WERI-Rb-1 (cell line): Measurements from ENCODE around the gene EPB41L5.
"Not testable (repeated sequence)": the region's sequence is repeated elsewhere in the genome, so short reads cannot be mapped to it uniquely, and the experiment has no call there.

ENCODE experiments used
- DNase-seq: peaks from one replicate; pipeline ENCODE4 v3.0.0-alpha.2; 2020
- H3K27ac ChIP-seq: fragments of 250-450 bp; sonication (Bioruptor Pico); 2 replicates; pipeline ENCODE4 v1.5.1; 2020; ENCODE audit warnings: mild to moderate bottlenecking, moderate library complexity
- H3K27me3 ChIP-seq: fragments of 250-450 bp; sonication (Bioruptor Pico); 2 replicates; pipeline ENCODE4 v1.5.1; 2021; ENCODE audit warnings: mild to moderate bottlenecking, low read depth, moderate library complexity; ENCODE audit not compliant: insufficient read depth, severe bottlenecking
- H3K36me3 ChIP-seq: fragments of 250-450 bp; sonication (Bioruptor Pico); 2 replicates; pipeline ENCODE4 v1.5.1; 2020; ENCODE audit warnings: mild to moderate bottlenecking, moderate library complexity
- H3K4me3 ChIP-seq: 2 replicates; pipeline ENCODE4 v1.5.1; 2011; ENCODE audit warnings: low read depth, mild to moderate bottlenecking, control low read depth, low read length
- H3K9me3 ChIP-seq: fragments of 250-450 bp; sonication (Bioruptor Pico); 2 replicates; pipeline ENCODE4 v1.5.1; 2021; ENCODE audit warnings: mild to moderate bottlenecking, moderate library complexity; ENCODE audit not compliant: severe bottlenecking
- CTCF ChIP-seq: IDR thresholded peaks from 2 replicates; pipeline ENCODE4 v1.5.1; 2011; ENCODE audit warnings: low read depth, mild to moderate bottlenecking, control low read depth, inconsistent platforms, low read length

The EPB41L5 gene

GRCh38 chr2:120142528-120143219 is 129.8 kb downstream of the EPB41L5 start:
- no peak for TF ChIP-seq CTCF
- Histone ChIP-seq H3K9me3 (no peaks in the 10 kb centered on the region), H3K27ac (no peak overlapping the region), H3K4me3 (no peak overlapping the region), H3K27me3 (no peaks in the 10 kb centered on the region), H3K36me3 (peaks cover 5% of the 10 kb centered on the region)
- no peak for DNase-seq

GRCh38 chr2:120148229-120148628 is 135.4 kb downstream of the EPB41L5 start:
- H3K4me3 ChIP-seq: no peak overlapping the region
- DNase-seq: no peak
- H3K27ac ChIP-seq: no peak overlapping the region
- TF ChIP-seq CTCF: no peak
- no peaks in the 10 kb centered on the region for H3K9me3 ChIP-seq
- no peaks in the 10 kb centered on the region for H3K27me3 ChIP-seq
- H3K36me3 ChIP-seq: peaks cover 14% of the 10 kb centered on the region

DNA sequence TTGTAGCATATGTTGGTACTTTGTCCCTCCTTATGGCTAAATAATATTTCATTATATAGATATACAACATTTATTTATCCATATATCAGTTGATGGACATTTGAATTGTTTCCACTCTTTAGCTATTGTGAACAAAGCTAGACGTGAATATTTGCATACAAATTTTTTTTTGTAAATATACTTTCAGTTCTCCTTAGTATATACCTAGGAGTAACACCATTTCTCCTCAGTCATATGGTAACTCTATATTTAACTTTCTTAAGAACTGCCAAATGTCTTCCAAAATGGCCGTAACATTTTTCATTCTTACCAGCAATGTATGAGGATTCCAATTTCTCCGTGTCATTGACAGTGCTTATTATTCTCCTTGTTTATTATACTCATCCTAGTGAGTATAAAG is 135.8 kb downstream of the EPB41L5 start:
- TF ChIP-seq CTCF: no peak
- DNase-seq: no peak
- no peaks in the 10 kb centered on the region for H3K9me3 ChIP-seq
- no peak overlapping the region for H3K4me3 ChIP-seq
- H3K27me3 ChIP-seq: no peaks in the 10 kb centered on the region
- H3K27ac ChIP-seq: no peak overlapping the region
- peaks cover 14% of the 10 kb centered on the region for H3K36me3 ChIP-seq

DNA sequence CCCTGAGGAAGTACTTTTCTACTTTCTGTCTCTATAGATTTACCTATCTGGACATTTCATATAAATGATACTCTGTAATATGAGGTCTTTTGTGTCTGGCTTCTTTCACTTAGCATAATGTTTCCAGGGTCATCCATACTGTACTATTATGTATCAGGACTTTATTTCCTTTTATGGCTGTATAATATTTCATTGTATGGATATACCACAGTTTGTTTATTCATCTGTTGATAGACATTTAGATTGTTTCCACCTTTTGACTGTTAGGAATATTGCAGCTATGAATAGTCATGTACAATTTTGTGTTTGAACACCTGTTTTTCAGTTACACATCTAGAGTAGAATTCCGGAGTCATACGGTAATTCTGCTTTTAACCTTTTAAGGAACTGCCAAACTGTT is 136.5 kb downstream of the EPB41L5 start:
- Histone ChIP-seq H3K27me3 (no peaks in the 10 kb centered on the region), H3K4me3 (no peak overlapping the region), H3K9me3 (no peaks in the 10 kb centered on the region), H3K36me3 (peaks cover 14% of the 10 kb centered on the region), H3K27ac (no peak overlapping the region)
- no peak for DNase-seq
- TF ChIP-seq CTCF: no peak

GRCh38 chr2:120150040-120150482 is 137.2 kb downstream of the EPB41L5 start:
- no peak overlapping the region for H3K27ac ChIP-seq
- H3K36me3 ChIP-seq: peaks cover 16% of the 10 kb centered on the region
- H3K4me3 ChIP-seq: no peak overlapping the region
- no peak for TF ChIP-seq CTCF
- DNase-seq: no peak
- H3K9me3 ChIP-seq: no peaks in the 10 kb centered on the region
- H3K27me3 ChIP-seq: no peaks in the 10 kb centered on the region

DNA sequence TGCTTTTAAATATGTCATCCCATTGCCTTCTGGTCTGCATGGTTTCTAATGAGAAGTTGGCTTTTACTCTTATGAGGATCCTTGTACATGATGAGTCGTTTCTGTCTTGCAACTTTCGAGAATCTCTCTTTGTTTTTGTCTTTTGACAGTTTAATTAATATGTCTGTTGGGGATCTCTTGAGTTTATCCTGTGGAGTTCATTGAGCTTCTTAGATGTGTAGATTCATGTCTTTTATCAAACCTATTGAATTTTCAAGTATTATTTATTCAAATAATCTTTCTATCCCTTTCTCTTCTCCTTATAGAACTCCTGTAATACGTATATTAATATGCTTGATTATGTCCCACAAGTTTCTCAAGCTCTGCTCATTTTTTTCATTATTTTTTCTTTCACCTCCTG is 142.4 kb downstream of the EPB41L5 start:
- H3K27ac ChIP-seq: no peak overlapping the region
- no peak for DNase-seq
- no peak for TF ChIP-seq CTCF
- H3K4me3 ChIP-seq: no peak overlapping the region
- no peaks in the 10 kb centered on the region for H3K27me3 ChIP-seq
- no peaks in the 10 kb centered on the region for H3K9me3 ChIP-seq
- peaks cover 4% of the 10 kb centered on the region; the same call in 1 of the 2 replicates for H3K36me3 ChIP-seq

DNA sequence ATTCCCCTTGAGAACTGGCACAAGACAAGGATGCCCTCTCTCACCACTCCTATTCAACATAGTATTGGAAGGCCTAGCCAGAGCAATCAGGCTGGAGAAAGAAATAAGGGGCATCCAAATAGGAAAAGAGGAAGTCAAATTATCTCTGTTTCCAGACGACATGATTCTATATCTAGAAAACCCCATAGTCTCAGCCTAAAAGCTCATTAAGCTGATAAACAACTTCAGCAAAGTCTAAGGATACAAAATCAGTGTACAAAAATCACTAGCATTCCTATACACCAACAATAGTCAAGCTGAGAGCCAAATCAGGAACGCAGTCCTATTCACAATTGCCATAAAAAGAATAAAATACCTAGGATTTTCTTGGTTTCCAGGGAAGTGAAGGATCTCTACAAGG is 145.8 kb downstream of the EPB41L5 start:
- H3K27me3 ChIP-seq, H3K27ac ChIP-seq, H3K36me3 ChIP-seq, H3K4me3 ChIP-seq, H3K9me3 ChIP-seq, DNase-seq: not testable (repeated sequence)
